Stimulated activated naive CD8-positive, alpha-beta T cell treated with anti-CD3 and anti-CD28 coated beads, Interleukin-15, Interleukin-2, amounts not matched to agents 100 U/mL and 50 U/mL, for 24 hours (primary cell): ENCODE results near the gene ITSN2.

ENCODE experiments used
- ATAC-seq: fragments of 150-1000 bp; cut with Tn5 transposase; one replicate; pipeline ENCODE4 v1.10.0; 2021
- DNase-seq: peaks from one replicate; pipeline ENCODE4 v3.0.0; 2021

ITSN2 gene

DNA sequence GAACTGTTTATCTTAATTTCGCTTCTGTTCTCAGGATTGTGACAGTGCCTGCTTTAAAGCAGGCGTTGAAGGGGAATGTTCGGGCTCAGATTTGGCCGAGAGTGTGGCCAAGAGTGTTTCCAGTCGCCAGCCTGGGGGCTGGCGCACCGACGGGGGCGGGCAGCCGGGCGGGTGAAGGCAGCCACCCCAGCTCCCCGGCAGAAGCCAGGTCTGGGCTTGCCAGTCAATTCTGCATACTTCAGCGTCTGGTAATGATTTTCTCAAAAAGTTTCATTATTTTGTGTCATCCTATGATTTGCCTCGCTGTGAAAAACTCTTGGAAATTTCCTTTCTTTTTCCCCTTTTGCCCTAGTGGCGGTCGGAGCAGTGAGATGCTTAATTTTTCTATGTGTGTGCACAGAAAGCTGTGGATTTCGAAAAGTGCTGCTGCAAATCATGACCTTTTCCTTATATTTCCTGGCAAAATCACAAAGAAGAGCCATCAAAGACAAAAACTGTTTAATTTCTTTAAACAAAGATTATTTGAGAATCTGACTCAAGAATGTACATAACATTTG is 184.6 kb downstream of the ITSN2 start:
- no peak for DNase-seq
- ATAC-seq: no peak

DNA sequence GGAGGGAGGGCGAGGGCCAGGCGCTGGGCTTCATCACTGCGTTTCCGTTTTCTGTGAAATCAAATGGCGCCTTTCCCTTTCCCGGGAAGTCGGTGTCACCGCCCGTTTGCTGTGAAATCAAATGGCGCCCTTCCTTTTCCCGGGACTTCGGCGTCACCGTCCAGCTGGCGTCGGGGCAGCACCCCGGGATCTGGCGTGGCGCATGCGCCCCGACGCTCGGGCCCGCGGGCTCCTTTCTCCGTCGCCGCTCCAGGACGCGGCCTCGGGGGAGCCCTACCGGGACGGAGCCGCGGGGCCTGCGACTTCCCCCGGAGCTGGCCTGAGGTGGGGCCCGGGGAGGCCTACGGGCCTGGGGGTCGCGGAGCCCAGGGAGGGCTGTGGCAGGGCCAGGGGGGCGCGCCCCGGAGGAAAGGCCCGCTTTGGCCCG is 185.5 kb downstream of the ITSN2 start, which contains the start of gene FAM228A:
Gene FAM228A, plus strand, starts transcription at position 203 of the 427 bp plus-strand sequence. CDS start 428 bp downstream, outside the sequence.
- no peak for DNase-seq
- no peak for ATAC-seq

DNA sequence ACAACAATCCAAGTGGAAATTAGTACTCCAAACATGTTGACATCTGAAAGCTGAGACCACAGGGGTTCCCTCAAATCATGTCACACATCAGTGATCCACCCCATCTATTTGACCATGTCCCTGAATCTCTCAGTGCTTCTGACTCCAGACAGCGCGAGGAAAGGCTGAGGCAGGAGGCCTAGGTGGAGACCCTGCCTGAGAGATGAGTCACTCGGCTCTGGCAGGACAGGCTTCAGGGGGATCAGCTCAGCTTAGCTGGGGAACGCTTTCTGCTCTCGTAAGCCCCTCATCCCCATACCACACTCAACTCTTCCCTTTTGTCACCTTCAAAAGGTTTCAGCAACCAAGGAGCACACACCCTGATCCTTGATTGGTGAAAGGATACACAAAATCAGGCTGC is 191.3 kb downstream of the ITSN2 start:
- DNase-seq (no peak), ATAC-seq (no peak)

DNA sequence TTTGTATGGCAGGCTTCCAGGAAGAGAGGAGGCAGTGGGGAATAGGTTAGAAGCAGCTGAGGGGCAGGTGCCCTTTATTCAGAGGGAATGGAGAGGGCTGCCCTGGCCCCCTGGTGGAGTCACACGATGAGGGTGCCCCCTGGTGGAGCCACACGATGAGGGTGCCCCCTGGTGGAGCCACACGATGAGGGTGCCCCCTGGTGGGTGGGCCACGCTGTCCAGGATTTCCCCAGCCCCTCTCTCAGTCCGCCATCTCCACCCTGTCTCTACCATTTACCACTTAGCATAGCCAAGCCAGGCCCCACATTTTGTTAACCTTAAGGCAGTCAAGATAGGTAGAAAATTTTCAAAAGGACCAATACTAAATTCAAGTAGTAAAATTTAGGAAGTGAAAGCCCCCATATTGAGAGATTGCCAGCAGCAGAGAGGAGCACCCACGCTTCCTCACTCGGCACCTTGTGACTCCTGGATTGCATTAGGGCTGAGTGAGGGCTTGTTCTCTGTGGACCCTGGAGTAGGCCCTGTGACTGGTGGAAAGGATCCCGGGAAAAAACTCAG is 195.8 kb downstream of the ITSN2 start:
- peak; percentile 69 for DNase-seq

DNA sequence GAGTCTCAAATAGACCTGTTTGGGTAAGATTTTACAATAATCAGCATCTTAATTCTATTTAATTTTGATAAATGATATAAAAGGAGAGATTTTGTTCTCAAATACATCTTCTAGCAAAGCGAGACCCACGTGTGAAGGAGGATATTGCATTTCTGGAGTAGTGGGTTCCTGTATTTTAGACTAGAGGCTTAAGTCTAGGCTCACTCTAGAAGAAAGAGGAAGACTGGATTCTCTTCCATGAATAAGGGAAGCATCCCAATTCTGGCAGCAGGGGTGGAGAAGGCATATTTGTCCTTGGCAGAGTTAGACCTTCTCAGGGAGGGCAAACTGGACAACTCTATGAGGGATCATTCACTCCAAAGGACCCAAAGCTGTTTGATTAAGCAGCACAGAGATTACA is 196.7 kb downstream of the ITSN2 start:
- ATAC-seq (no peak), DNase-seq (no peak)

More for the DNA sequence above, 195.8 kb downstream of the ITSN2 start:
- ATAC-seq: peak; percentile 75

DNA sequence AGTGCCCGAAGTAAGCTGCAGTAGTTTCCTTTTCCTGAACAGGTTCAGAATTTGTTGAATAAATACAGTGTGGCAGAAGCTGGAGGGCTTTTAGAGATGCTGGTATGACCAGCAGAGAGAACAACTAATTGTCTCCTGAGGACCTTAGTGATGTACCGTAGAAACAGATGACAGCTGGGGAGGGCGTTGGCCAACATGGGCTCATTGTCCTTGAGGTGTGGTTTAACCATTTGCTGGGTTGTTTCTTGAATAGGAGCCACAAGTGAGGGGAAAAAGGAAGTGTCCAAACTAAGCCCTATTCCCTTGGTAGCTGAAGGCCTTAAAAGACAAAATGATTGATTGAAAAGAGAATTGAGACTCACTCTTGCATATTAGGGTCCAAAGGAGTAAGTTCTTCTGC is 197.2 kb downstream of the ITSN2 start:
- no peak for ATAC-seq
- no peak for DNase-seq

DNA sequence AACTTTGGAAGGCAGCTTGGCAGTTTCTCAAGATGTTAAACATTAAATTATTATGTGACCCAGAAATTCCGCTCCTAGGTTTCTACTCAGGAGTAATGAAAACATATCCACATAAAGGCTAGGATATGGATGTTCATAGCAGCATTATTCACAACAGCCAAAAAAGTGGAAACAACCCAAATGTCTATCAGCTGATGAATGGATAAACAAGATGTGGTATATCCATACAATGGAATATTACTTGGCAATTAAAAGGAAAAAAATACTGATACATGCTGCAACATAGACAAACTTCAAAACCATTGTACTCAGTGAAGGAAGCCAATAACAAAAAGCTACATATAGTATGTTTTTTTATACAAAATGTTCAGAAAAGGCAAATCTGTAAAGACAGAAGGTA is 197.8 kb downstream of the ITSN2 start:
- DNase-seq (no peak), ATAC-seq (no peak)

DNA sequence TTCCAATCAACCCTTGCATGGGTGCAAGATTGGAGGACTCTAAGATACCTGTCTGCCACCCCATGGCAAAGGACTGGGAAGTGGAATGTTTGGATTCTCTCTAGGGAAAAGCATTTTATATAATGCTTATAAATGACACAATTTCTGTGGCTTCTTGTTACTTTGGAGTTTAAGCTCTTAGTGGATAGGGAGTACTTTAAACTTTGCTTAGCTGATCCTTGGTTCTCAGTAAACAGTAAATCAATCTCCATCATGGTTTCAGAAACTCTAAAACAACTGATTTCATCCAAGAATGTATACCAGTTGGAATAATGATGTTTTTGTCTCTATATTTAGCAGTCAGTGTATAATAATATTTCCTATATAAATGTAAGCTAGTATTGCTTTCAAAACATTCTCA is 199.6 kb downstream of the ITSN2 start:
- ATAC-seq (no peak), DNase-seq (no peak)

DNA sequence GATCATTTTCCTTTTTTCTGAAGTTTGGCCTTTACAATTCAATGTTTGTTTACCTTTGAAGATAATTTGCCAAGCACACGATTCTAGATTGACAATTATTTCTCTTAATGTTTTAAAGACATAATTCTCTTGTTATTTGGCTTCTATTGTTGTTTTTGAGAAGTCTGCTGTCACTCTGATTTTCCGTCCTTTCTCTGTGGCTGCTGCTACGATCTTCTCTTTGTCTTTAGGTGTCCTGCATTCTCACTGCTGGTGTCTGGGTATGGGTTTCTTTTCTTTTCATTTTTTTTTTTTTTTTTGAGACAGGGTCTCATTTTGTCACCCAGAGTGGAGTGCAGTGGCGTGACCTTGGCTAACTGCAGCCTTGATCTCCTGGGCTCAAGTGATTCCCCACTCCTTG is 200.6 kb downstream of the ITSN2 start:
- ATAC-seq (no peak), DNase-seq (no peak)

DNA sequence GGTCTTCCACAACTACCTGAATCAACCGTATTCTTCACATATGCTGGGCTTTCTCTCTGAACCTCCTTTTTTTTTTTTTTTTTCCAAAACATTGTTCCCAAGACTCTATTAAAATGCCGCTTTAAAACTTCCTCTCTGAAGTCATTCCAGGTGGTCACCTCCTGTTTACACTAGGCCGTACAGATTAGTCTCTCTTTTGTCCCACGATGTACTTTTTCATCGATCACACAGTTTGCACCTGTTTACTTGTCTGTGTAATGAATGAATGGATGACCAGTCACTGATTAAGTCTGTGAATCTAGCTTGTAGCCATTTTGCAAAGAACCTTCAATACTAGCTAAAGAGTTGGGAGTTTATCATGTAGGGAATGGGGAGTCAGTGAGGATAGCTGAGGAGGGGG is 202.2 kb downstream of the ITSN2 start:
- ATAC-seq (no peak), DNase-seq (no peak)

DNA sequence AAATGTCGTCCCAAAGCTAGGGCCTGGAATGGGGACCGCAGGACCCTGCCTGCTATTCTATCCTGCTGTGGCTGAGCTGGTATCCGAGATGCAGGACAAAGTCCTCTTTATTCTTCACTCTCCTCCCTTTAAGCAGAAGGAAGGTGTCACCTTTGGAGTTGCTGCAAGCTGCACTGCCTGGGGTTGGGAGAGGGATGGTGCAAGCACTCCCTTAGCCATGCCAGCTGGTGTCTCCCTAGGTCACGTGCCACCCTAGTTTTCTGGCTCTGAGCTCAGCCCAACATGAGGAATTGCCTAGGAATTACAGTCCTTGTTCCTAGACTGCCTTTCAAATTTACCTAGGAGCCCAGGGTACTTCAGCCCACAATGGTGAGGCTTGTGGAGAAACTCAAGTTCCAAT is 206.9 kb downstream of the ITSN2 start:
- no peak for ATAC-seq
- no peak for DNase-seq
